PC-3 (cell line): ENCODE measurements around the gene FBXO38. TPM values are rescaled to one million over a fixed set of nuclear protein-coding genes. Genes with fewer than 3 reads are reported as not detected.

Source experiments
- ATAC-seq: fragments of 200-7000 bp; cut with Tn5 transposase; 2 replicates; pipeline ENCODE4 v1.9.1; 2020; ENCODE audit warnings: mild to moderate bottlenecking, moderate library complexity
- BruUV-seq: library from RNA; stranded (reverse); fragments of 400-500 nt; replicated peaks from 2 replicates; lab custom pipeline; 2021; lab: Mats Ljungman, UMichigan
- CTCF ChIA-PET: fragments of 300-600 bp; sonication (Branson Sonifier 250); formaldehyde crosslinking; loops from one replicate; lab custom pipeline; 2022; ENCODE audit warnings: antibody characterized with exemption; lab: Charles Lee
- POLR2A ChIA-PET: fragments of 300-600 bp; sonication (Branson Sonifier 250); formaldehyde crosslinking; loops from one replicate; lab custom pipeline; 2022; ENCODE audit warnings: antibody characterized with exemption; ENCODE audit not compliant: unreplicated experiment; lab: Charles Lee
- DNase-seq: peaks from one replicate; pipeline ENCODE4 v3.0.0-alpha.2; 2015
- H2AFZ ChIP-seq: fragments of 300-600 bp; sonication (generic); 2 replicates; pipeline ENCODE4 v1.6.0; 2016; ENCODE audit warnings: antibody characterized with exemption, low read length
- H3F3A ChIP-seq: fragments of 300-600 bp; sonication (generic); one replicate; pipeline ENCODE4 v1.6.0; 2017; ENCODE audit warnings: antibody characterized with exemption, low read length, control low read depth, mild to moderate bottlenecking; ENCODE audit not compliant: unreplicated experiment
- H3K27ac ChIP-seq: fragments of 300-600 bp; sonication (generic); 2 replicates; pipeline ENCODE4 v1.5.1; 2016; ENCODE audit warnings: mild to moderate bottlenecking, low read length
- H3K27me3 ChIP-seq: fragments of 300-600 bp; sonication (generic); 2 replicates; pipeline ENCODE4 v1.6.1; 2016; ENCODE audit warnings: low read length, mixed read lengths
- H3K36me3 ChIP-seq: fragments of 300-600 bp; sonication (generic); 2 replicates; pipeline ENCODE4 v1.6.1; 2016; ENCODE audit warnings: low read depth, mixed run types, low read length, mixed read lengths
- H3K4me1 ChIP-seq: fragments of 300-600 bp; sonication (generic); 2 replicates; pipeline ENCODE4 v1.5.1; 2016; ENCODE audit warnings: low read length; ENCODE audit not compliant: insufficient read depth
- H3K4me2 ChIP-seq: fragments of 300-600 bp; sonication (generic); 2 replicates; pipeline ENCODE4 v1.6.0; 2016; ENCODE audit warnings: low read length
- H3K4me3 ChIP-seq: fragments of 300-600 bp; sonication (generic); 2 replicates; pipeline ENCODE4 v1.5.1; 2016; ENCODE audit warnings: mild to moderate bottlenecking, low read length, mixed read lengths
- H3K79me2 ChIP-seq: fragments of 300-600 bp; sonication (generic); 2 replicates; pipeline ENCODE4 v1.6.1; 2017; ENCODE audit warnings: low read length, mixed read lengths
- H3K9ac ChIP-seq: fragments of 300-600 bp; sonication (generic); 2 replicates; pipeline ENCODE4 v1.6.0; 2016; ENCODE audit warnings: mild to moderate bottlenecking, low read length
- H3K9me2 ChIP-seq: fragments of 300-600 bp; sonication (generic); replicated peaks from 2 replicates; pipeline ENCODE4 v1.6.1; 2016; ENCODE audit warnings: mixed run types, low read length, mixed read lengths
- H3K9me3 ChIP-seq: fragments of 300-600 bp; sonication (generic); 2 replicates; pipeline ENCODE4 v1.6.1; 2016; ENCODE audit warnings: low read length, mixed read lengths
- H4K20me1 ChIP-seq: fragments of 300-600 bp; sonication (generic); 2 replicates; pipeline ENCODE4 v1.6.1; 2016; ENCODE audit warnings: low read length, mixed read lengths
- EZH2 ChIP-seq: fragments of 300-600 bp; sonication (generic); IDR thresholded peaks from one replicate; pipeline ENCODE4 v1.6.1; 2017; ENCODE audit warnings: antibody characterized with exemption, mild to moderate bottlenecking, low read length; ENCODE audit not compliant: unreplicated experiment
- EZH2phosphoT487 ChIP-seq: fragments of 300-600 bp; sonication (generic); IDR thresholded peaks from 2 replicates; pipeline ENCODE4 v1.6.1; 2018; ENCODE audit warnings: mild to moderate bottlenecking, antibody characterized with exemption, low read length, borderline replicate concordance
- intact Hi-C: fragments of 100-400 bp; cut with micrococcal nuclease; formaldehyde crosslinking; loops from 2 replicates; pipeline ENCODE4 v1.9.0; 2023
- total RNA-seq: library from RNA; depleted of rRNA; stranded (reverse); fragments of >200 nt; gene quantifications from 2 replicates; pipeline ENCODE4 v1.2.3, GENCODE V29; 2014
- TF ChIP-seq, protein P1 (sequence below): fragments of 300-600 bp; sonication (generic); conservative IDR thresholded peaks from 2 replicates; pipeline ENCODE4 v1.5.1; 2017; ENCODE audit warnings: antibody characterized with exemption, low read depth, mild to moderate bottlenecking, low read length

FBXO38 gene
- total RNA-seq, 1 experiment from 2014 or later: 42.7 TPM

DNA sequence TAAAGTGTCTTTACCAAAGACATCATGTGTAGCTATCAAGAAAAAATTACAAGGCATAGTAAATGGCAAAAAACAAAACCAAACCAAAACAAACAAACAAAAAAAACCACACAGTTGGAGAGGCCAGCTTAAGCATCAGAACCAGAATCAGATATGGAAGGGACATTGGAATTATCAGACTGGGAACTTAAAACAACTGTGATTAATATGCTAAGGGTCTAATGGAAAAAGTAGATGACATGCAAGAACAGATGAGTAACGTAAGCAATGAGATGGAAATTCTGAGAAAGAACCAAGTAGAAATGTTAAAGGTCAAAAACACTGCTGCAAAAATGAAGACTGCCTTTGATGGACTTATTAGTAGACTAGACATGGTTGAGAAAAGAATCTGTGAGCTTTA, 75.9 kb downstream of the FBXO38 start:
- BruUV-seq: no TSS peak
- Histone ChIP-seq H3K27ac (no peak overlapping the region), H3K9me2 (no peaks in the 10 kb centered on the region), H3K4me1 (no peaks in the 10 kb centered on the region), H4K20me1 (no peaks in the 10 kb centered on the region), H3F3A (no peaks in the 10 kb centered on the region), H3K4me3 (no peak overlapping the region), H3K79me2 (no peaks in the 10 kb centered on the region), H2AFZ (no peak overlapping the region), H3K4me2 (no peak overlapping the region), H3K9me3 (no peaks in the 10 kb centered on the region), H3K36me3 (no peaks in the 10 kb centered on the region), H3K9ac (no peak overlapping the region), H3K27me3 (peaks cover 22% of the 10 kb centered on the region)
- no peak for DNase-seq
- no peak for ATAC-seq
- intact Hi-C loops: no loop called here
- ChIA-PET POLR2A (no interaction called here), CTCF (interaction anchor here (1.2 kb wide), 1 partner anchor 271 kb away, joined by 5 read pairs; no protein-coding TSS in a partner anchor)
- TF ChIP-seq EZH2: no peak
- TF ChIP-seq, protein P1, sequence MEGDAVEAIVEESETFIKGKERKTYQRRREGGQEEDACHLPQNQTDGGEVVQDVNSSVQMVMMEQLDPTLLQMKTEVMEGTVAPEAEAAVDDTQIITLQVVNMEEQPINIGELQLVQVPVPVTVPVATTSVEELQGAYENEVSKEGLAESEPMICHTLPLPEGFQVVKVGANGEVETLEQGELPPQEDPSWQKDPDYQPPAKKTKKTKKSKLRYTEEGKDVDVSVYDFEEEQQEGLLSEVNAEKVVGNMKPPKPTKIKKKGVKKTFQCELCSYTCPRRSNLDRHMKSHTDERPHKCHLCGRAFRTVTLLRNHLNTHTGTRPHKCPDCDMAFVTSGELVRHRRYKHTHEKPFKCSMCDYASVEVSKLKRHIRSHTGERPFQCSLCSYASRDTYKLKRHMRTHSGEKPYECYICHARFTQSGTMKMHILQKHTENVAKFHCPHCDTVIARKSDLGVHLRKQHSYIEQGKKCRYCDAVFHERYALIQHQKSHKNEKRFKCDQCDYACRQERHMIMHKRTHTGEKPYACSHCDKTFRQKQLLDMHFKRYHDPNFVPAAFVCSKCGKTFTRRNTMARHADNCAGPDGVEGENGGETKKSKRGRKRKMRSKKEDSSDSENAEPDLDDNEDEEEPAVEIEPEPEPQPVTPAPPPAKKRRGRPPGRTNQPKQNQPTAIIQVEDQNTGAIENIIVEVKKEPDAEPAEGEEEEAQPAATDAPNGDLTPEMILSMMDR: no peak
- TF ChIP-seq EZH2phosphoT487: no peak

DNA sequence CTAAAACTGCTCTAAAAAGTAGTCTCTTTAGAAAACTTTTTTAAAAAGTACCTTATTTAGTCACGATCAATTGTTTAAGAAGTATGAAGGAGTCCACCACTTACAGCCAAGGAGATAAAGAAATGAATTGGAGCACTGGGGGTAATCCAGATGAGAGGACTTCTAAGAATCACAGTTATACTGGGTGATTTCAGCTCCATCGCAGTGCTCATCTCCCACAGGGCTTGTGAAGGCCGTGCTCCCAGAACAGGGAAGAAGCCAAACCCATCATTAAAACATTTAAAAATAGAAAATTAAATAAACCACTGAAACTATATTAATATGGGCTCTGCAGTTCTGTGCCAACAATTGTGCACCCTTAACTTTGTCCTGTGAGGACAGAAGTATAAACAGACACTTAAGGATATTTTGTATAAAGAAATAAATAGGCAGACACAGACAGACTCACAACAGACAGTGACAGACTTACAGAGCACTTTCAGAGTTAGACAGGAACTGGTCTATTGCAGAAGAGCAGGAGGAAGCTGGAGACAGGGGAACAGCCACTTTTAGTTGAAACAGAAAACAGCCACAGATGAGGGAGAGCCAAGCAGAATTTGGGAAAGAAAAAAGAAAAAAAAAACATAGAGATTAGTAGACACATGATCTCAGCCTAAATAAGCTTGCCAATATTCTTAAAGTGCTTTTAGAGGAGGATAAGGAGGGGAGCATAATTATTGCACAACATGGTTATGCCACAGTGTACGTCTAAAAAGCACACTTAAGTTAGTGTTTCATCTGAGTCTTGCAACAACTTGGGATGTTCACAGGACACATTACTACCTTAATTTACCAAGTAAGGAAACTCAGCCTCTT, 81.8 kb downstream of the FBXO38 start:
- Histone ChIP-seq H3K27ac (no peak overlapping the region), H3K4me3 (no peak overlapping the region), H3K36me3 (no peaks in the 10 kb centered on the region), H3K79me2 (no peaks in the 10 kb centered on the region), H2AFZ (no peak overlapping the region), H4K20me1 (no peaks in the 10 kb centered on the region), H3K9me3 (no peaks in the 10 kb centered on the region), H3K4me1 (peaks cover 12% of the 10 kb centered on the region), H3K4me2 (no peak overlapping the region), H3K27me3 (peaks cover 16% of the 10 kb centered on the region), H3K9me2 (no peaks in the 10 kb centered on the region), H3K9ac (no peak overlapping the region), H3F3A (no peaks in the 10 kb centered on the region)
- CTCF ChIA-PET: interaction anchor here (0.8 kb wide), 1 partner anchor 265 kb away, joined by 3 read pairs; no protein-coding TSS in a partner anchor
- ATAC-seq: no peak
- no peak for TF ChIP-seq EZH2
- TF ChIP-seq EZH2phosphoT487: no peak
- TF ChIP-seq, protein P1: no peak
- BruUV-seq: no TSS peak
- DNase-seq: no peak
- intact Hi-C loops: no loop called here
- POLR2A ChIA-PET: no interaction called here

DNA sequence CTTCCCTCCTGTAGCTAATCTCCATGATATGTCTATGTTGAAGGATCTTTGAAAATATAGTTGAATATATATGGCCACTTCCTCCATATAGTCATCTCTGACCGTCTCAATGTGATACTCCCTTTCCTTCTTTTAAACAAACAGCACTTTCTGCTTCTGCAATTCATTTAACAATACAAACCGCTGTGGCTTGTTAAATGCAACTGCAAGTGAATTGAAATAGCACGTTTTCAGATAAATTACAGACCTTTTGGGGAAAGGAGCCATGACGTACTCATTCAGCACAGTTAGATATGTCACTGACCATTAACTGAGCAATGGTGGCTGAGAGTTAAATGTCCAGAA, 82.5 kb downstream of the FBXO38 start:
- H3K27me3 ChIP-seq: peaks cover 16% of the 10 kb centered on the region
- H3K9me3 ChIP-seq: no peaks in the 10 kb centered on the region
- TF ChIP-seq EZH2: no peak
- TF ChIP-seq, protein P1: no peak
- no peak for TF ChIP-seq EZH2phosphoT487
- CTCF ChIA-PET: interaction anchor here (0.8 kb wide), 1 partner anchor 265 kb away, joined by 3 read pairs; no protein-coding TSS in a partner anchor
- H3K4me1 ChIP-seq: peaks cover 16% of the 10 kb centered on the region
- no peak overlapping the region for H2AFZ ChIP-seq
- no peaks in the 10 kb centered on the region for H3K79me2 ChIP-seq
- no peaks in the 10 kb centered on the region for H3F3A ChIP-seq
- POLR2A ChIA-PET: no interaction called here
- DNase-seq: no peak
- H4K20me1 ChIP-seq: no peaks in the 10 kb centered on the region
- no peak overlapping the region for H3K4me3 ChIP-seq
- H3K4me2 ChIP-seq: no peak overlapping the region
- no peaks in the 10 kb centered on the region for H3K36me3 ChIP-seq
- no peak overlapping the region for H3K27ac ChIP-seq
- no peak for ATAC-seq
- H3K9ac ChIP-seq: no peak overlapping the region
- no peaks in the 10 kb centered on the region for H3K9me2 ChIP-seq
- intact Hi-C loops: no loop called here
- BruUV-seq: no TSS peak
